ENCODE data around the gene ERCC1. TPM values are rescaled to one million over a fixed set of nuclear protein-coding genes. Genes with fewer than 3 reads are reported as not detected.
A peak's percentile ranks its signal among the peaks of the same experiment; 100 is the strongest.

ERCC1 gene
- total RNA-seq, 1 donor from 2014 or later: 117 TPM

GRCh38 chr19:45403272-45403671, 20.4 kb downstream of the ERCC1 start:
- Mint-ChIP-seq H3K27ac (ENCODE audit: unreplicated experiment) (peak overlapping the region; percentile 95), H3K4me1 (ENCODE audit: unreplicated experiment) (peaks cover 52% of the 10 kb centered on the region), H3K4me3 (ENCODE audit: unreplicated experiment) (peak overlapping the region; percentile 97), H3K27me3 (ENCODE audit: unreplicated experiment) (no peaks in the 10 kb centered on the region), H3K9me3 (ENCODE audit: unreplicated experiment) (no peaks in the 10 kb centered on the region), H3K36me3 (ENCODE audit: unreplicated experiment) (no peaks in the 10 kb centered on the region)
- no peak for TF ChIP-seq CTCF (IDR thresholded peaks at IDR 0.05)
- no peak for DNase-seq (ENCODE audit: extremely low spot score, unreplicated experiment)

- no peaks in the 10 kb centered on the region for H3K27me3 Mint-ChIP-seq (ENCODE audit: unreplicated experiment)
- no peaks in the 10 kb centered on the region for H3K9me3 Mint-ChIP-seq (ENCODE audit: unreplicated experiment)
- peak overlapping the region; percentile 23 for H3K4me3 Mint-ChIP-seq (ENCODE audit: unreplicated experiment)
- no peaks in the 10 kb centered on the region for H3K36me3 Mint-ChIP-seq (ENCODE audit: unreplicated experiment)
- peak overlapping the region; percentile 95 for H3K27ac Mint-ChIP-seq (ENCODE audit: unreplicated experiment)
- H3K4me1 Mint-ChIP-seq (ENCODE audit: unreplicated experiment): peaks cover 49% of the 10 kb centered on the region
- TF ChIP-seq CTCF (IDR thresholded peaks at IDR 0.05): peak; percentile 71
- no peak for DNase-seq (ENCODE audit: extremely low spot score, unreplicated experiment)
Measured at GRCh38 chr19:45402298-45403061, 21.2 kb downstream of the ERCC1 start.

DNA sequence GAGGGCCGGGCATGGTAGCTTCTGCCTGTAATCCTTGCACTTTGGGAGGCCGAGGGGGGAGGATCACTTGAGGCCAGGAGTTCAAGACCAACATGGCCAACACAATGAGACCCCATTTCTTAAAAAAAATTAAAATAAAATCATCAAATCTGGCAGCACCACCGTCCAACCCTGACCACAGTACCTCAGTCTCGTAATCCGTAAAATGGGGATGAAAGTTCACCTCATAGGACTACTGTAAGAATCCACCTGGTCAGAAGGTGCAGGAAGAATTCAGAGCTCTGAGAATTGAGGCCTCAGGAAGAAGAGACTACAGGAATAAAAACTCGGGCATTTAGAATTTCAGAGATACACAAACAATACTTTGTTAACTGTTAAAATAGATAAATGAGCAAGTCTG, 21.9 kb downstream of the ERCC1 start:
- no peak for DNase-seq (ENCODE audit: extremely low spot score, unreplicated experiment)
- Mint-ChIP-seq H3K36me3 (ENCODE audit: unreplicated experiment) (no peaks in the 10 kb centered on the region), H3K27ac (ENCODE audit: unreplicated experiment) (peak overlapping the region; percentile 87), H3K4me3 (ENCODE audit: unreplicated experiment) (no peak overlapping the region), H3K4me1 (ENCODE audit: unreplicated experiment) (peaks cover 44% of the 10 kb centered on the region), H3K27me3 (ENCODE audit: unreplicated experiment) (no peaks in the 10 kb centered on the region), H3K9me3 (ENCODE audit: unreplicated experiment) (no peaks in the 10 kb centered on the region)
- TF ChIP-seq CTCF (IDR thresholded peaks at IDR 0.05): no peak

GRCh38 chr19:45400192-45400591, 23.5 kb downstream of the ERCC1 start:
- Mint-ChIP-seq H3K27ac (ENCODE audit: unreplicated experiment) (peak overlapping the region; percentile 31), H3K4me3 (ENCODE audit: unreplicated experiment) (no peak overlapping the region), H3K36me3 (ENCODE audit: unreplicated experiment) (no peaks in the 10 kb centered on the region), H3K9me3 (ENCODE audit: unreplicated experiment) (no peaks in the 10 kb centered on the region), H3K4me1 (ENCODE audit: unreplicated experiment) (peaks cover 40% of the 10 kb centered on the region), H3K27me3 (ENCODE audit: unreplicated experiment) (no peaks in the 10 kb centered on the region)
- no peak for TF ChIP-seq CTCF (IDR thresholded peaks at IDR 0.05)
- no peak for DNase-seq (ENCODE audit: extremely low spot score, unreplicated experiment)

DNA sequence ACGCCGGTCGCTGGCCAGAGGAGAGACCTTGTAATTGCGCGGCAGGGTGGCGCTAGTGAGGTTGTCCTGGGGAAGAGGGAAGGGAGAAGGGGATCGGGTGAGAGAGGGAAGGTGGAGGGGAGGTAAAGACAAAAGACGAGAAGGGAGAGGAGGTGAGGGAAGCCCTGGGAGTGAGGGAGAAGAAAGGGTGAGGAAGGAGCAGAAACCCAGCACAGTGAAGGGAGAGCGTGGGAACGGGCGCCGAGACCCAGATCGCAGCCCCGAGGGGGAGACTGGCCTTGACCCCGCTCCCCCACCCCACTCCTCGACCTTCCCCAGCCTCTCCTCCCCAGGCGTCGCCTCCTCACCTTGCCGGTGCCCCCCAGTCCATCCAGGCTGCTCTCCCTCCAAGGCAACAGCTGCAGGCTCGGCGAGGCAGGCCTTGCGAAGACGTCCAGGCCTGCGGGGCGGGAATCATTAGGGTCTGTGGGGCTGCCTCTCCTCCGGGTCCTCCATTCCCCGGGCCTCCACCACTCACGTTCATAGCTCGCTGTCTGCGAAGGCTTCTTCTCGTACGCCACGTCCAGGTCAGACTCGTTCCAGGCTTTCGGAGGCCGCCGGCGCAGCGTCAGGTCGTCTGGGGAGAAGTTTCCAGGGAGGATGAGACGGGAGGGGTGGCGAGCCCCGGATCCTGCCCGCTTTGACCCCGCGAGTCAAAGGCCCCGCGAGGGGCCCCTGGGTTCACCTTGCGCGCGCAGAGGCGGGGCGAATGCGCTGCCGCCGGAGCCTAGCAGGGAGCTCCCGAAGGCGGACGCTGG, 27.7 kb downstream of the ERCC1 start:
- no peak for TF ChIP-seq CTCF (IDR thresholded peaks at IDR 0.05)
- H3K27me3 Mint-ChIP-seq (ENCODE audit: unreplicated experiment): no peaks in the 10 kb centered on the region
- H3K36me3 Mint-ChIP-seq (ENCODE audit: unreplicated experiment): peaks cover 4% of the 10 kb centered on the region
- no peak overlapping the region for H3K27ac Mint-ChIP-seq (ENCODE audit: unreplicated experiment)
- no peaks in the 10 kb centered on the region for H3K9me3 Mint-ChIP-seq (ENCODE audit: unreplicated experiment)
- no peak overlapping the region for H3K4me3 Mint-ChIP-seq (ENCODE audit: unreplicated experiment)
- no peak for DNase-seq (ENCODE audit: extremely low spot score, unreplicated experiment)
- peaks cover 8% of the 10 kb centered on the region for H3K4me1 Mint-ChIP-seq (ENCODE audit: unreplicated experiment)

Data from osteocyte (in vitro differentiated cells).